ENCODE measurements around the gene HMOX2.

Gene HMOX2, protein sequence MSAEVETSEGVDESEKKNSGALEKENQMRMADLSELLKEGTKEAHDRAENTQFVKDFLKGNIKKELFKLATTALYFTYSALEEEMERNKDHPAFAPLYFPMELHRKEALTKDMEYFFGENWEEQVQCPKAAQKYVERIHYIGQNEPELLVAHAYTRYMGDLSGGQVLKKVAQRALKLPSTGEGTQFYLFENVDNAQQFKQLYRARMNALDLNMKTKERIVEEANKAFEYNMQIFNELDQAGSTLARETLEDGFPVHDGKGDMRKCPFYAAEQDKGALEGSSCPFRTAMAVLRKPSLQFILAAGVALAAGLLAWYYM

DNA sequence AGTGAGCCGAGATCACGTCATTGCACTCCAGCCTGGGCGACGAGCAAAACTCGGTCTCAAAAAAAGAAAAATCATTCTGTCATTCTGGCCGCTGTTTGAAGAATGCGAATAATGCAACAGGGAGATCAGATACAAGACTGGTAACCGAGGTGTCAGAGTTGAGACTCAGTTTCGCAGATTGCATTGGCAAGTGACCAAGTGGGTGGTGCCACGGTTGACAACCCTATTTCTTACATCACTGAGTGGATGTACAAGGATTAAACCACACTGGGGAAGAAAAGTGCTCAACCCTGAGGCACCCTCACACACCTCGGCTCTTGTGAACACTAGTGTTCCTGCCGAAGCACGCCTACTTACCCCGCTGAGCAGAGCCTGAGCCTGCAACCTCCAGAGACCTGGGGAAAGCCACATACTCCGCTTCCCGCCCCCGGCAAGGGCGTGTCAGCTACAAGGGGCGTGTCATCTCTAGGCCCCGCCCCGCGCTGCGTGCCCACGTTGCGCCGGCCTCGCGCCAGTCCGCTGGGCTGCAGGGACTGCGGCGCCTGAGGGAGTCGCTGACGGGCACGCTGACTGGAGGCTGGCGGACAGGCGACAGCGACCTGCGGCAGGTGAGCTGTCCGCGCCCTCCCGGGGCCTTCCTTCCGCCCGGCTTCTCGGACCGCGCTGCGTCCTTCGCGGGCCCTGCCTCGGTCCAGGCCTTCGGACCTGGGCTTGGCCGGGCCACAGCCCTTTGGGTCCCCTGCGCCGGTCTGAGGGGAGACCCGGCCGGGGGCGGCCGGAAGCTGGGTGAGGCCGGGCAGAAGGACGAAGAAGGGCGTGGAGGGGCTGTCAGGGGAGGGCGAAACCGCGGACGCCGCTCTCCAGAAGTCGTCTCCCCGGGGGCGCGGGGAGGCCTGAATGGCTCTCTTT is at the start of gene HMOX2:
TSS of gene HMOX2 (plus strand) at position 519 of the 909 bp plus-strand sequence. CDS start 29,127 bp downstream, outside the sequence.
- DNase-seq: peak; percentile 82

DNA sequence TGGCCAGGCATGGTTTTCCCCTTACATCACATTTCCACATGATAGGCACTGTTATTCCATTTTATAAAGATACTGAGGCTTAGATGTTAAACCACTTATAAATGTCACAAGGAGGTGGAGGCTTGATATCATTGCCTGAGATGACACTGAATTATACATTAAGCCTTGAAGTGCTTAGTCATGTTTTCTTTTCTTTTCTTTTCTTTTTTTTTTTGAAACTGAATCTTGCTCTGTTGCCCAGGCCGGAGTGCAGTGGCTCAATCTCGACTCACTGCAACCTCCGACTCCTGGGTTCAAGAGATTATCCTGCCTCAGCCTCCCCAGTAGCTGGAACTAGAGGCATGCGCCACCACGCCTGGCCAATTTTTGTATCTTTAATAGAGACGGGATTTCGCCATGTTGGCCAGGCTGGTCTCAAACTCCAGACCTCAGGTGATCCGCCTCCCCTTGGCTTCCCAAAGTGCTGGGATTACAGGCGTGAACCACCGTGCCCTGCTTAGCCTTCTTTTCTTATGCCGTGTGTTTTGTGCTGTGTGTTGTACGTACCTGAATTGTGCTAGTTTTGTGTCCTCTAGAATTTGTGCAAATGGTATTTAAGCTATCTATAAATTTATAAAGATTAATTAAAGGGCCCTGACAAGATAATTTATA is 49.4 kb upstream of the HMOX2 start:
- DNase-seq: no peak

DNA sequence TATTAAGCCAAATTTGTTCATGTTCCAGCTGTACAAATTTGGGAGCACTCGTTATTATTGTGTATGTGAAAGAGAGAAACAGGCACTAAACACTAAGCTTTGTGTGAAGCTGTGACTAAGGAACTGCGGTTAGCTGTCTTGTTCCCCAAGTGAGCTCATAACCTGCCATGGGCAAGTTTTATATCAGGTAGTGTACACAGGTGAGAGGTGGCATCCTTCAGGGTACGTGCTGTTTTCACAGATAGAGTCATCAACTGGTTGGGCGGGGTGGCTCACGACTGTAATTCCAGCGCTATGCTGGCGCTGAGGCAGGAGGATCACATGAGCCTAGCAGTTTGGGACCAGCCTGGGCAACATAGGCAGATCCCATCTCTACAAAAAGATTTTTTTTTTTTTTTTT is 47.7 kb upstream of the HMOX2 start:
- DNase-seq: no peak

DNA sequence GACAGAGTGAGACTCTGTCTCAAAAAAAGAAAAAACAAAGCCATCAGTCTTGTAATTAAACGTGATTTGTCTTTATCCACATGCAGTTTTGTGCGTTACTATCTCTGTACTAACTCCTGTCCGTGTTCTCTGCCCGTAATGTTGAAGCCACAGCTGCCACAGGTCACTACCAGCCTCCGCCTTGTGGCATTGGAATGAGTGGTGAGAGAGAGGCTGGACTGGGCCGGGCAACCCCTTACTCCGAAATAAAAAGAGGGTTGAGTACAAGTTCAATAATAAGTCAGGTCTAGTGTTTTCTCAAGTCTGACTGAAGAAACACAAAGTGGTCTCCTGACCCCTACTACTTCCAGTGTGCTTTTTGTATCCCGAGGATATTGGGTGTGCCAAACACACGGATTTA is 45.2 kb upstream of the HMOX2 start:
- no peak for DNase-seq

DNA sequence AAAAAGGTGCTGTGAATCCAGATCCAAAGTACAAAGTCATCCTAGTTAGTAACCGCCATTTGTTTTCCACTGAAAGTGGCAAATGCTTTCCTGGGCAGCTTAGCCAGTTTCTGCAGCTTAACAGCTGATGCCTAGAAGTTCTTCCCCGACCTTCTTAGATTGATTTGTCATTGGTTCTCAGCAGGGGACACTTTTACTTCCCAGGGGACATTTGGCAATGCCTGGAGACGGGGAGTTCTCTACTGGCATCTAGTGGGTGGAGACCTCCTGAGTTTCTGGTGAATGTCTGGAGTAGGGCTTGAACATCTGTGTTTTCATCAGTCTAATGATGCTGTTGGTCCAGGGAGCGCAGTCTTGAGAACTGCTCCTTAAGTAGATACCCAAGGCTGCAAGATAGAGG is 43.0 kb upstream of the HMOX2 start:
- no peak for DNase-seq

DNA sequence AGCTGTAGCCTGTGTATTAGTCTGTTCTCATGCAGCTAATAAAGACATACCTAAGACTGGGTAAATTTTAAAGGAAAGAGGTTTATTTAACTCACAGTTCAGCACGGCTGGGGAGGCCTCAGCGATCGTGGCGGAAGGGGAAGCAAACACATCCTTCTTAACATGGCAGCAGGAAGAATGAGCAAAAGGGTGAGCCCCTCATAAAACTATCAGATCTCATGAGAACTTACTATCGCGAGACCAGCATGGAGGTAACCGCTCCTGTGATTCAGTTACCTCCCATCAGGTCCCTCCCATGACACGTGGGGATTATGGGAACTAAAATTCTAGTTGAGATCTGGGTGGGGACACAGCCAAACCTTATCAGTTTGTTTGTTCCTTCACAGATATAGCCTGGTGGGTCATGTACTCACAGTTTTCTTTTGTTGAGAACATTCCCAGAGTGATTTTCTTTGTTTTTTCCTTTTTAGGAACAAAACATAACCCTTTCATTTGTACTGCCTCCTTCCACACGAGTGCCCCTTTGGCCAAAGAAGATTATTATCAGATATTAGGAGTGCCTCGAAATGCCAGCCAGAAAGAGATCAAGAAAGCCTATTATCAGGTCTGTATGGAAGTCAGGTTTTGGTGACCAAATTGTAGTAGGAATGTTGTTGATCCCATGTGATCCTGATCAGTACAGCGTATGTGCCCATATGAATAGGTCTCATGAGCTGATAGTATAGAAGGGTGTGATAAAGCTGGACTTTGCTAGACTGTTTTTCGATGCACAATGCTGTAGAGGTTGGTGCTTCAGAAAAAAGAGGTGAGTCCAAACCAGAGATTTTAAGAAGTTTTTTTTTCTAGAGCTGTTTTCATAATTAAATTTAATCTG is 42.0 kb upstream of the HMOX2 start:
- no peak for DNase-seq

DNA sequence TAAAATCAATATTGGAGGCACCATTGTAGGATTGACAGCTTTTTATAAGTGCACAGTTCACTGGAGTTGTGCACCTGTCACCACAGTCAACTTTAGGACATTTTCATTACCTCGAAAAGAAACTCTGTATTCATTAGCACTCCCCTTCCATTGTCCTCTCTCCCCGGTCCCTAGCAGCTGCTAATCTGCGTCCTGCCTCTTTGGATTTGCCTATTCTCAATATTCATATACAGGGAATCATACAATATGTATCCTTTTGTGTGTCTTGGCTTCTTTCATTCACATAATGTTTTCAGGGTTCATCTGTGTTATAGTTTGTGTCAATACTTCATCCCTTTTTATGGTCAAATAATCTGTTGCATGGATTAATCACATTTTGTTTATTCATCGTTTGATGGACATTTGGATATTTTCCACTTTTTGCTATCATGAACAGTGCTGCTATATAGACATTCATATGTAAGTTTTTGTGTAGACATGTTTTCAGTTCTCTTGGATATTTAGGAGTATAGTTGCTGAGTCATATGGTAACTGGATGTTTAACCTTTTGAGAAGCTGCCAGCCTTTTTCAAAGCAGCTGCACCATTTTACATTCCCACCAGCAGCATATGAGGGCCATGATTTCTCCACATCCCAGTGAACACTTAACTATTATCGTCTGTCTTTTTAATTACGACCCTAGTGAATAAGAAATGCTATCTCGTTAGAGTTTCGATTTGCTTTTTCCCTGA is 40.7 kb upstream of the HMOX2 start:
- no peak for DNase-seq

DNA sequence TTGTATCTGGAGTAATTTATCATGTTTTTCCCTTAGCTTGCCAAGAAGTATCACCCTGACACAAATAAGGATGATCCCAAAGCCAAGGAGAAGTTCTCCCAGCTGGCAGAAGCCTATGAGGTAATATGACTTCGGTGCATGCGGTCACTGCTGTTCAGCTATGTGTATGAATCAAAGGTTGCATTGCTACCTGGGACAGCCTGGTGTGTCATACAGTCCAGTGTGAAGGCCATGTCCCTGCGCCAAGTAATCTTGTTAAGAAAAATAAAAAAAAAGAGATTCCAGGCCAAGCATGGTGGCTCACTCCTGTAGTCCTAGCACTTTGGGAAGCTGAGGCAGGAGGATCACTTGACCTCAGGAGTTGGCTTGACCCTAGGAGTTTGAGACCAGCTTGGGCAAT is 38.8 kb upstream of the HMOX2 start:
- no peak for DNase-seq

DNA sequence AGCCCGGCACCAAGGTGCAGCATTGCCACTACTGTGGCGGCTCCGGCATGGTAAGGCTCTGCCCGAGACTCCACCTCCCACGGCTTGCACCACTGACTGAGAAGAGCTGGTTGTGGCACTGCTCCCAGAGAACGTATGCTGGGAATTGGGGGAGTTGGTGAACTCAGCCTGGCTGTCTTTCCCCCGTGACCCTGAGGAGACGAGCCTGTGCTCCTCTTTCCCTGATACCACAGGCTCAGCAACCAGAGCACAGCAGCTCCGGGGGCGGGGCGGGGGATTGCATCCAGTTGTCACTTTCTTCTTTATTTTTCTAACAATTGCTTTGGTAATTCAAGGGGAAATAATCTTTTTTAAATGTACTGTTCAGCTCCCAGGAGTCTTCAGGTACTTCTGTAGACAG is 33.8 kb upstream of the HMOX2 start:
- DNase-seq: no peak

DNA sequence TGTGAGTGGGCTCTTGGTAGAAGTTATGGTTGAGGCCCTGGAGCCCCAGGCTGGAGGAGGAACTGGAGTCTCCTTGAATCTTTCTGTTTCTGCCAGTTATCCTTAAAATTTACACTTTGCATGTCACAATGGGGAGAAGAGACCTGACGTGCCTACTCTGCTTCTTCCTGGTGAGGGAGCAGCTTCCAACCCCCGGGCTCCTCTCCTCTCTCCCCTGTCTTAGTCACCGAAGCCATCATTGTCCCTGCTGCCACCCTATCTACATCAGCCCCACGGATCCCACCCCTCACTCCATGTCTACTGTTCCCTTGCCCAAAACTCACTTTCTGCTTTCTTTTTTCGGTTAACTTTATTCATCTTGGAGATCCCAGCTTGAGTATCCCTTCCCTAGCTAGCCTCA is 32.9 kb upstream of the HMOX2 start:
- no peak for DNase-seq

DNA sequence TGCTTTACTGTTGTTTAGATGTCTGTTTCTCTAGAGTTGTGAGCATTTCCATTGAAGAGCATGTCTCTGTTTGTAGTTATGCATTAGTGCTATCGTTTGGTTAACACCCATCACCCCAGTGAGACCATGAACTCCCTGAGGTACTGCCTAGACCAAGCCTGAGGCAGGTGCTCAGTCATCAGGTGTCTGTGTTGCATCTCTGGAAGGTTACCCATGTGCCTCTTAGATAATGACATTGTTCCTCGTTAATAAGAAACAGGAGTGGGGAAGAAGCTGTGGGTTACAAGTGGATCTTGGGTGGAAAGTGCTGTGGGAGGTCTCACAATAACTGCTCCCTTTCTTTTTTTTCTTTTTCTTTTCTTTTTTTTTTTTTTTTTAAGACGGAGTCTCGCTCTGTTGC is 32.2 kb upstream of the HMOX2 start:
- no peak for DNase-seq

DNA sequence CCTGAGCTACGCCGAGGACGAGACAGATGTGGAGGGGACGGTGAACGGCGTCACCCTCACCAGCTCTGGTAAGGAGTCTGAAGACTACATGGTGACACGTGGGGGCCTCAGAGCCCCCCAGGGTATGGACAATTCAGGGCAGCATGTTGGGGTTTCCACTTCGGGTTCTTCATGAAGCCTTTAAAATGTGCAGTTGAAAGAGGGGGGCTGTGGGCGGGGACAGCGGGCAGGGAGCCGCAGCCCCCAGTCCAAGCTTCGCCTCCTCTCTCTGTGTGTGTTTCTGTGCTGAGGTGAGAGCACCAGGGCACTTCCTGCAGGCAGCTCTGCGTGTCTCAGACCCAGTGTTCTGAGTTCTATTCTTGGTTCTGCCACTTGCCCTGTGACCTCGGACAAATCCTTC is 25.8 kb upstream of the HMOX2 start:
- DNase-seq: no peak

DNA sequence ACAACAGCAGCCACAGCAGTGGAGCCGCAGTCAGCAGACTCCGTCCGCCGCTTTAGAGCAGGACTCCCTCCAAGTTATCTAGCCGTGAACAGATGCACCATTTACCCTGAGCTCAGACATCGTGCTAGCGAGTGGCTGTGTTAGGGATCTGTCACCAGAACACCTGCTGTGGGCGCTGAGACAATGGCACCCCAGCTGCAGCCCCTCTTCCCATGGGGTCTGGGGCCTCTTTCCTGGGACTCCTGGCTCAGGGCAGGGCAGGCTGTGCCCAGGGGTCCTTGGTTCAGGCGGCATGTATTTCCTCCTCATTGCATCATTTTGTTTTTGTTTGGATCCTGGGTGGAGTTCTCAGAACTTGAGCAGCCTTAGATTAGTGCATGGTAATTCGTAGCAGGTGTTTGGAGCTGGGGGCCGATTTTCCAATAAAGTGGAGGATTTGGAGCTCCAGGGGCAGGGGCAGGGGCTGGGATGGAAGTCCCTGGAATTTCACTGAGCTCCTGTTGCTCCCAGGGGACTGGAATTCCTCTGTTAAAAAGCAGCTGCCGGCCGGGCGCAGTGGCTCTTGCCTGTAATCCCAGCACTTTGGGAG is 25.2 kb upstream of the HMOX2 start:
- no peak for DNase-seq

DNA sequence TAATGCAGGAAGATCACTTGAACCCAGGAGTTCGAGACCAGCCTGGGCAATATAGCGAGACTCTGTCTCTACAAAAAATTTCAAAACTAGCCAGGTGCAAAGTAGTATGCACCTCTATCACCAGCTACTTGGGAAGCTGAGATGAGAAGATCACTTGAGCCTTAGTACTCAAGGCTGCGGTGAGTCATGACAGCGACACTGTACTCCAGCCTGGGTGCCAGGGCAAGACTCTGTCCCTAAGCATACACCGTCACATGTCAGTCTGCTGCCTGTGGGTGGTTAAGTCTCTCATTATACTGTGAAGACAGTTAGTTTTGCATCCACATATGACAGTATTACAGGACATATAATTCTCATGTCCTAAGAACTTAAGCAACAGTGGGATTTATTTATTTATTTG is 23.5 kb upstream of the HMOX2 start:
- DNase-seq: no peak

DNA sequence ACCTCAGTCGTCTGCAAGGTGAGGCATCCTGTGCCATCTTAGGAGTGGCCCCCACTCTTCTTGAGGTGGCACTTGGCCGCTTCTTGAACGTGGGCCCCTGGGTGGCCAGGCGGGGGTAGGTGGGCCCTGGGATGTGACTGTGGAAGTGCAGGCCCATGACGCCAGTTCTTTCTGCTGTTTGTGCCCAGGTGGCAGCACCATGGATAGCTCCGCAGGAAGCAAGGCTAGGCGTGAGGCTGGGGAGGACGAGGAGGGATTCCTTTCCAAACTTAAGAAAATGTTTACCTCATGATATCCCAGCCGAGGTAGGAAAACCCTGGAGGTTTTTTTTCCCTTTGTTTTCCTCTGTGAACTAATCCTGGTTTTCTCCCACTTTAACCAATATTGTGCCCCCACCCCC is 21.6 kb upstream of the HMOX2 start:
- DNase-seq: no peak

DNA sequence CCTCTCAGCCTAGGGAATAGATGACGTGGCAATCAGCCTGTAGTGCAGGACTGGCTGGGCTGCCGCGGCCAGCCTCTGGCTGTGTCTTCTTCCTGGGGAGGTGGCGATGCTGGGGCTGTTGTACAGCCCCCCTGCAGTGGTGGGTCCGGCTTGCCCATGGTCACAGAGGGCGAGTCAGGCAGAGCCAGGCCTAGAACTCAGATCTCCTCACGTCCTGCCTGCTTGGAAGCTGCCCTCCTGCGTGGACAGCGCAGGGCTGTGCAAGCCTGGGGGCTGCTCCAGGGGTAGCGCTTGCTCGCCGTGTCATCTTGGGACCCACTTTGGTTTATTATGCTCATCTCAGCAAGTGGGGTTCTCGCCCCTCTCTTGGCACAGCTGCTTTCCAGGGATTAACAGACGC is 21.1 kb upstream of the HMOX2 start:
- DNase-seq: no peak

DNA sequence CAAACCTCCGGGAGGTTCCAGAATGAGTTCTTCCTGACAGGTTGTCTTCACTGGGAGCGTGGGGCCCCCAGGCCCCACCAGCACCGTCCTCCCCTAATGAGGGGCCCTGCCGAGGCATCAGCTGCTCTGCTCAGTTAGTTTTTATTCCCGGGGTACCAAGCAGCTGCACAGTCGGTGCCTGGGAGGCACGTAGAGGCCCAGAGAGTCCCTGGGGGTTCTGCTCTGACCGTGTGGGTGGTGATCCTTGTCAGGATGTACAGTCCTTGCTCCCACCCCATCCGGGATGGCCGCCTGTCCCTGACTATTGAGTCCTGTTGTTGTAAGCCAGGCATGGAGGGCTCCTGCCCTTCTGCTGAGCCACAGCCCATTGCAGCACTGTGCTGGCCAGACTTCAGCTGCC is 20.2 kb upstream of the HMOX2 start:
- no peak for DNase-seq

DNA sequence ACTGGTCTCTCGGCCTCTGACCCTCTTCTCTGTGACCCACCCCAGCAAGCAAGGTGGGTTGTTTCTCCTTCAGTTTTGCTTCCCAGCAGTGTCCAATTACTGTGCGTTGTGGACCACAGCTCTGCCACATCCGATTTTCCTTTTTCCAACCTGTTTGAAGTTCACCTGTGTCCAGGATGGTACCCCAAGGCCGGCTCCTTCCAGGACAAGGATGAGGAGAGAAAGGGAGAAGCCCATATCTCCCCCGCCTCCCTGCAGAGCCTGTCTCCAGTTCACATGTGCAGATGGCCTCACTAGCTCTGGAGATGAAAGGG is 15.3 kb upstream of the HMOX2 start:
- DNase-seq: no peak

DNA sequence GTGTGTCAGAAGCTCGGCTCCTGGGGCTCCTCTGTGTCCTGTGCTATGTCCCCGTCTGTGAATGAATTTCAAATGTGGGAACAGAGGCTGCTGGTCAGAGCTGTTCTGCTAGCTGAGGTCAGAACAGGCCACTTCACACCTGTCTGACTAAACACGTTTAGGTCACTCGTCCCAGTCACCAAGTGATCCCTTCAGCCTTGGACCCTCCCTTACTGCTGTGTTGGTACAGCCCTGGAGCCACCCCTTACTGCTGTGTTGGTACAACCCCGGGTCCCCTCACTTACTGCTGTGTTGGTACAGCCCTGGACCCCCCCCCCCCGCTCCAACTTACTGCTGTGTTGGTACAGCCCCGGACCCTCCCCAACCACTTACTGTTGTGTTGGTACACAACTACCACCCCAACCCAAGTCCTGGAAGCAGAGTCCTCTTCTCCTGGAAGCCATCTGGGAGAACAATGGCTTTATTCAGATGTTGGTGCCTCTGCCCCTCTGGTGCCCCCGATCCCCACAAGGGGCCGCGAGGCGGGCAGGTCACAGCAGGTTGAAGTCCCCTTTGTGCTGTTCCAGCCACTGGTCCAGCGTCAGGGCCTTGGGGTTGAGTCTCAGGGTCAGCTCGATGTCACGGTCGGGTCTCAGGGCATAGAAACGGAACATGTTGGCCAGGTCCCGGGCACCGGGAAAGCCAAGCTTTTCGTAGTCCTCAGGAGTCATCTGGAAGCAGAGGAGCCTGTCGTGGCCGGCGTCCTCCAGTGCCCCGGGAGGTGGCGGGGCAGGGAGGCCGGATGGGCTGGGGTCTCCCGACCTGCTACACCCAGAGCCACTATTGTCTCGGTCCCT is 14.7 kb upstream of the HMOX2 start:
- no peak for DNase-seq

DNA sequence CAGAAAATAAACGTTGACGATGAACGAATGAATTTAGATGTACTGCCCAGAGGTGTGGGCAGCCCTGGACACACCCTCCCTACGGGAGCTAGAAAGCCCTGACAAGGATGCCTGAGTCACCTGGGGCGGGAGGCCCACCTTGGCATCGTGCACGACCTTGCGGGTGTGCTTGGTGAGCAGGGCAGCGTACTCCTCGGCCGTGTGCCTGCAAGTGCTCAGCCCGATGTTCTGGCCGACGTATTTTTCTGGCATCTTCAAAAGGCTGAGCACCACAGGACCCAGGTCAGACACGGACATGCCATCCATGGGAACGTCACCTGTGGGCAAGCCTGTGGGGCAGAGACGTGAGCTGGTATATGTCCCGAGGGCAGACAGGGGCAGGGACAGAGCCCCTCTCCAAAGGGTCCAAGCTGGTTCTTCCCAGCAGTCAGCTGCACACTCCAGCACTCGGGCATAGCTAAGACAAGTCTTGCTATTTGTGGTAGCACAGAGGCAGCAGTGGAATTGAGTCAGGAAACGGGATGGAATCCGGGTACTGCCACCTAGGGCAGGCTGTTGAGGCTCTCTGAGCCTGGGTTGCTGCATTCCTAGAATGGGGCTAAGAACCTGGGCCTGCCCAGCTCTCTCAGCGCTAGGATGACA is 12.6 kb upstream of the HMOX2 start:
- no peak for DNase-seq
